ENCODE measurements around the gene MDGA2.

Gene MDGA2

GRCh38 chr14:47149326-47149725 lies 526.1 kb downstream of the MDGA2 start:
- no peak for DNase-seq (ENCODE audit: low read depth in 2 of 2)

GRCh38 chr14:47148686-47149085 lies 526.7 kb downstream of the MDGA2 start:
- DNase-seq (ENCODE audit: low read depth in 2 of 2) = no peak

GRCh38 chr14:47120645-47121044 lies 554.8 kb downstream of the MDGA2 start:
- no peak for DNase-seq (ENCODE audit: low read depth in 2 of 2)

GRCh38 chr14:47103771-47104170 lies 571.6 kb downstream of the MDGA2 start:
- no peak for DNase-seq (ENCODE audit: low read depth in 2 of 2)

GRCh38 chr14:47102472-47102871 lies 572.9 kb downstream of the MDGA2 start:
- DNase-seq (ENCODE audit: low read depth in 2 of 2) = no peak

GRCh38 chr14:47085678-47086077 lies 589.7 kb downstream of the MDGA2 start:
- no peak for DNase-seq (ENCODE audit: low read depth in 2 of 2)

- no peak for DNase-seq (ENCODE audit: low read depth in 2 of 2)
Observed at GRCh38 chr14:47065326-47065725, 610.1 kb downstream of the MDGA2 start.

- DNase-seq (ENCODE audit: low read depth in 2 of 2) = no peak
Observed at GRCh38 chr14:47060050-47060449, 615.4 kb downstream of the MDGA2 start.

GRCh38 chr14:47057364-47057763 lies 618.0 kb downstream of the MDGA2 start:
- DNase-seq (ENCODE audit: low read depth in 2 of 2) = no peak

GRCh38 chr14:47044841-47045240 lies 630.6 kb downstream of the MDGA2 start:
- no peak for DNase-seq (ENCODE audit: low read depth in 2 of 2)

- no peak for DNase-seq (ENCODE audit: low read depth in 2 of 2)
Observed at GRCh38 chr14:47040550-47040949, 634.9 kb downstream of the MDGA2 start.

GRCh38 chr14:47039336-47039735 lies 636.1 kb downstream of the MDGA2 start:
- no peak for DNase-seq (ENCODE audit: low read depth in 2 of 2)

- DNase-seq (ENCODE audit: low read depth in 2 of 2) = no peak
Observed at GRCh38 chr14:47022721-47023120, 652.7 kb downstream of the MDGA2 start.

GRCh38 chr14:47020500-47020899 lies 654.9 kb downstream of the MDGA2 start:
- no peak for DNase-seq (ENCODE audit: low read depth in 2 of 2)

- no peak for DNase-seq (ENCODE audit: low read depth in 2 of 2)
Observed at GRCh38 chr14:47012533-47013280, 662.7 kb downstream of the MDGA2 start.

- no peak for DNase-seq (ENCODE audit: low read depth in 2 of 2)
Observed at GRCh38 chr14:47009615-47010014, 665.8 kb downstream of the MDGA2 start.

- DNase-seq (ENCODE audit: low read depth in 2 of 2) = no peak
Observed at GRCh38 chr14:47008732-47009131, 666.7 kb downstream of the MDGA2 start.

- DNase-seq (ENCODE audit: low read depth in 2 of 2) = no peak
Observed at GRCh38 chr14:46999661-47000060, 675.7 kb downstream of the MDGA2 start.

GRCh38 chr14:46989566-46989965 lies 685.8 kb downstream of the MDGA2 start:
- no peak for DNase-seq (ENCODE audit: low read depth in 2 of 2)

GRCh38 chr14:46988312-46988711 lies 687.1 kb downstream of the MDGA2 start:
- DNase-seq (ENCODE audit: low read depth in 2 of 2) = no peak

GRCh38 chr14:46985529-46986380 lies 689.6 kb downstream of the MDGA2 start:
- no peak for DNase-seq (ENCODE audit: low read depth in 2 of 2)

- DNase-seq (ENCODE audit: low read depth in 2 of 2) = no peak
Observed at GRCh38 chr14:46973295-46973694, 702.1 kb downstream of the MDGA2 start.

GRCh38 chr14:46964378-46964777 lies 711.0 kb downstream of the MDGA2 start:
- no peak for DNase-seq (ENCODE audit: low read depth in 2 of 2)
